Measurements from ENCODE around the gene SLC33A1.

DNA sequence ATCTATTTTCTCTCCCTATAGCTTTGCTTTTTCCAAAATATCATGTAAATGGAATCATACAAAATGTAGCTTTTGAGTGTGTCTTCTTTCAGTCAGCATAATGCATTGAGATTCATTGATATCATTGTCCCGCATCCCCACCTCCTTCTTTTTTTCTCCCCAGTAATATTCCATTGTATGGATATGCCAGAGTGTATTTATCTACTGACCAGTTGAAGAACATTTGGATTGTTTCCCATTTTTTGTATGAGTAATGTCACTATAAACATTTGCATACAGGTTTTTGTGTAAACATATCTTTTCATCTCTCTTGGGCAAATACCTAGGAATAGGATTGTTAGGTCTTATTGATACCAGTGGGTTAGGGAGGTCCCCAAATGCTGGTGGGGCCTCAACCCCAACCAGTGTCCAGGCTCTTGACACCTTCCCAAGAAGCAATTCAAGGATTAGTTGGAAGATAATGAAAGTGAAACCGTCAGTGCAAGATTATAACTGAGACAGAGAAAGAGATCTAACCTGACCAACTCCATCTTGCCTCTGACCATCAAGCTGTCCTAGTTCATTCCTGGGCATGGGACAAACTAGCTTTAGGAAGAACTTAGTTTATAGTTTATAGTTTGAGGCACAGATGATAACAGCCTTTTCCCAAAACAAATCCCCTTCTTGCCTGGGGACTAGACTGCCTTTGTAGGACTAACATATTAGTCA is 7.4 kb upstream of the SLC33A1 start:
- TF ChIP-seq, protein P1, sequence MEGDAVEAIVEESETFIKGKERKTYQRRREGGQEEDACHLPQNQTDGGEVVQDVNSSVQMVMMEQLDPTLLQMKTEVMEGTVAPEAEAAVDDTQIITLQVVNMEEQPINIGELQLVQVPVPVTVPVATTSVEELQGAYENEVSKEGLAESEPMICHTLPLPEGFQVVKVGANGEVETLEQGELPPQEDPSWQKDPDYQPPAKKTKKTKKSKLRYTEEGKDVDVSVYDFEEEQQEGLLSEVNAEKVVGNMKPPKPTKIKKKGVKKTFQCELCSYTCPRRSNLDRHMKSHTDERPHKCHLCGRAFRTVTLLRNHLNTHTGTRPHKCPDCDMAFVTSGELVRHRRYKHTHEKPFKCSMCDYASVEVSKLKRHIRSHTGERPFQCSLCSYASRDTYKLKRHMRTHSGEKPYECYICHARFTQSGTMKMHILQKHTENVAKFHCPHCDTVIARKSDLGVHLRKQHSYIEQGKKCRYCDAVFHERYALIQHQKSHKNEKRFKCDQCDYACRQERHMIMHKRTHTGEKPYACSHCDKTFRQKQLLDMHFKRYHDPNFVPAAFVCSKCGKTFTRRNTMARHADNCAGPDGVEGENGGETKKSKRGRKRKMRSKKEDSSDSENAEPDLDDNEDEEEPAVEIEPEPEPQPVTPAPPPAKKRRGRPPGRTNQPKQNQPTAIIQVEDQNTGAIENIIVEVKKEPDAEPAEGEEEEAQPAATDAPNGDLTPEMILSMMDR (conservative IDR thresholded peaks at IDR 0.05 in 1 of 2, IDR thresholded peaks at IDR 0.05 in 1 of 2; ENCODE audit: extremely low read depth in 1 of 2, insufficient read depth in 1 of 2, low read depth in 1 of 2, low read length in 2 of 2), result no peak
- no peak for TF ChIP-seq EZH2 (IDR thresholded peaks at IDR 0.05; ENCODE audit: borderline replicate concordance, low read length)
